HG02981 (cell line): ENCODE data around the gene WASF2.
"Not testable (repeated sequence)": the region's sequence is repeated elsewhere in the genome, so short reads cannot be mapped to it uniquely, and the experiment has no call there.

ENCODE experiments used
- ATAC-seq: cut with Tn5 transposase; IDR thresholded peaks from one replicate; pipeline ENCODE4 v1.9.1; 2021; ENCODE audit warnings: mild to moderate bottlenecking, moderate library complexity; ENCODE audit not compliant: unreplicated experiment

Gene WASF2

DNA sequence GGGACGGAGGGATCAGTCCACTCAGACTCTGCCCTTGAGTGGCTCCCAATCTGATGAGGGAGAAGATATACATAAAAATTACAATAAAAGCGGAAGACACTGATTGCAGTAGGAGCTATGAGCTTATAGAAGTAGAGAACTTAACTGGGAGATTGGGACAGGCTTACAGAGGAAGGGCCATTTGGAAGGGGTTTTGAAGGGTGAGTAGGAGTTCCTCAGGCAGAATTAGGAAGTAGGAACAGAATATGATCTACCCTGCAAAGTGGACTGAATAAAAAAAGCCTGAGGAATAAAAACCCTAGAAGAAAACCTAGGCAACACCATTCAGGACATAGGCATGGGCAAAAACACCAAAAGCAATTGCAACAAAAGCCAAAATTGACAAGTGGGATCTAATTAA lies 9.2 kb upstream of the WASF2 start:
- no peak for ATAC-seq

DNA sequence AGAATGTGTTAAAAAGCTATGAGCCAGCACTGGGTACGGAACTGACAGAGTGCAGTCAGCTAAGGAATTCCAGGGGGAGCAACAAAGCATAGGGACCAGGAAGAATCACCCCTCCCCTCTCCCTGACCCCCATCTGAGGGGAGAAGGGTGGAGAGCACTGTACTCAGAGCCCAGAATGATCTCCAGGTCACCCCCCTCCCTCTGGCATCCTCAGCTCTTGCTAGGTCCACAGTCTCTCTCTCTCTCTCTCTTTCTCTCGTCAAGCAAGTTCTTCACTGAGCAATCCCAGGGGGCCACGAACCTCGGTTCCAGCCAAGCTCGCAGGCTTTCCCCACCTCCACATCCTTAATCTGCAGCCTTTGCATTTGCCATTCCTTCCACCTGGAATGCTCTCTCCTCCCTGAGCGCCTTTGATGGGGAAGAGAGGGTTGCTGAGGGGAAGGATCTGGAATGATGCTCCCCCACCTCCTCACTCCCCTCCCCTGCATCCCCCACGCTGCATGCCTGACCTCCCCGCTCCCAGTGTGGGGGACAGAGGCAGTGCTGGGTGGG lies 6.7 kb upstream of the WASF2 start:
- no peak for ATAC-seq

DNA sequence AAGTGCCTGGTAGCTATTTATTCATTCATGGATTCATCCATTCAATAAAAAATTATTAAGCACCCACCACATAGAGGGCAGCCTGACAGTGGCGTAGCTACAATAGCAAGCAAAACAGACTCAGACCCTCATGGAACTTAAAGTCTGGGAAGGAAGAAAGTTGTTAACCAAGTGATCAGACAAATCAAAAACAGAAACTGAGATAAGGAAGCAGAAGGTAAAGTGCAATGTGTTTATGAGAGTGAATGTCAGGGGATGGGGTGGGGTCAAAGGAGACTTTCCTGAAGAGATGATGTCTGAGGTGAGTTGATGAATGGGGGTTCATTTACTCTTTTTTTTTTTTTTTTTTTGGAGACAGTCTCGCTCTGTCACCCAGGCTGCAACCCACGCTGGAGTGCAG lies 2.8 kb upstream of the WASF2 start:
- ATAC-seq = no peak

DNA sequence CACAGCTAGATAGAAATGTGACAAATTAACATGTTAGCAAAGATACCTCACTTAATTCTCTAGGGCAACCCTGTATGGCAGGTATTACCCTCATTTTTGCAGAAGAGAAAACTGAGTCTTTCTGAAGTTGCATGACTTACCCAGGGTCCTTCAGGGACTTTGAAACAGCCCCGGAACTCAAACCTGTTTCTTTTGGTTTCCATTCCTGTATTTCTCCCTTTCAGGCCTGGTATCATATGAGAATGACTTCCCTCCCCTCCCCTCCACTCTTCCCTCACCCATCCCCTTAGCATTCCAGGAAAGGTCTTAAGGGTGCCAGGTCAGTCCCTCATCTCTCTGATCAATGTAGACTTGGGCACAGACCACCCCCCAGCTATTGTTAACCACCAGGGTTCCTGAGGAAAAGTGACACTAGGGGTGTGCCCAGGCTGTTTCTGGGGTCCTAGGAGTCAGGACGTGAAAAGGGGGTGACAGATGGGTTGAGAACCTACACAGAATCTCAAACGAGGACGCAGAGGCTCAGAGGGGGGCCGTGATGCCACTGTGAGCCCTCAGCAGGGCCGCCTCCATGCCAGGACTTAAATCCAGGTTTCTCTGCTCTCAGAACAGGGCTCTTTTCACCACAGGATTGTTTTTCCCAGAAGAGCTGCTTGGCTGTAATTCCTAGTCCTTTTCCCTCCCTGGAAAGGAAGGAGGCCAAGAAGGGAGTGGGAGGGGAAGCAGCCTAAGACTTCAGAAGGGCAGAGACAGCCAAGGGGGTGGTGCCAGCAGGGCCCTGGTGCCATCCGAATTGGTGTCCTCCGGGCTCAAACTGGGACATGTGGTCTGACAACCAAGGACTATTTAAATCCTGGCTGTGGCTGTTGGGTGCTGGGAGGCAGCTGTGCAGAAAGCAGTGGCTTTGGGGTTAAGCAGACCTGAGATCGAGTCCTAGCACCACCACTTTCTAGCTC lies 2.1 kb upstream of the WASF2 start:
- ATAC-seq = no peak

DNA sequence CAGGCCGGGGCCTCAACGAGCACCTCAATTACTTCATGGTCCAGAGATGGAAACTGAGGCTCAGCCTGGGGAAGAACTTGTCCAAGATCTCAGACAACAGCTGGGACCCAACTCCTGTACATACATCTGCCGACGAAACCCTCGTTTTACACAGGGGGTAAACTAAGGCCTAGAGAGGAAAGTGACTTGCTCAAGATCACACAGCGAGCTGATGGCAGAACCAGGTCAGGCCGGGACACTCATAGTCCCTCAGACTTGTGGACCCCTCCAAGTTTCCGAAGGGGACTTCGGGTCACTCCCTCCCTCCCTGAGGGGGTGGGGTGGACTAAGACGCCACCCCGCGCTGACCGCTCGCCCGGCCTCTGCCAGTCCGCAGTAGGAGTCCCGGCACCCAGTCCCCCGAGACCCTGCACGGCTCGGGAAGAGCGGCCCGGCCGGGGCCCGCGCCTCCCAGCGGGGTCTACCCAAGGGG lies 430 bp downstream of the WASF2 start:
- peak; percentile 23 for ATAC-seq

DNA sequence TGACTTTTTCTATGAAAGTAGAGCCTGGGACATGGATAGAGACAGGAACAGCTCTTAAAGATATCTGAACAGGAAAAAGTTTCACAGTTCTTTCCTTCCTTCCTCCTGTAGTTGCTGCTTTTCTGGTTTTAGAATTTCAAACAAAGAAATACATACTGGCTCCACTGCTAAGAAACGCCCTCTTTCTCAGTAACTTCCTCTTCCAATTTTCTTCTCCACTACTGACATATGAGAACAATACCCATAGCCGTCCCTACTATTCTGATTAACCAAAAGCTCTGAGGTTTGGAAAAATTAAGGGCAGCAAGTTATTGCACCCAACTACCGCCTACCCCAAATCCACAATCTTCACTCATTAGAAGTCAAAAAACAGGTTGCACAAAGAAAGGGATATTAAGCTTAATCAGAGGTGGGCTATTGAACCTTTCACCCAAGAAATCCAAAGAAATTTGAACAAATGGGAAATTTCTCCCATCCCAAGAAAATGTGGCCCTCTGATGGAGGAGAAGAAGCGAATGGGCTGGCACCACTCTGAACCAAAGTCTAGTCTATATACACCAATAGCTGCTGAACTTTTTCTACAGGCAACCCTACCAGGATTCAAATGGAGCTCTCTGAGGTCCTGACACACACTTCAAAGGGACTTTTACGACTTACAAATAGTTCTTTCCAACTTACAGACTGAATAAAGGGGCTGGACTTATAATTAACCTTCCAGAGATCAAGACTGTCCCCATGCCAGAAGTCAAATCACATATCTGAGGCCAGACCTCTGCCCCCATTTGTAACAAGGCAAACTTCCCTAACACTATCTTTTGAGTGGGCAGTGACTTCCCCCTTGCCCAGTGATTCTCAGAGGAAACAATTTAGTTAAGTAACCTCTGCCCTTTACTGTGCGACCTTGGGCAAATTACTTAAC lies 1.7 kb downstream of the WASF2 start:
- ATAC-seq = no peak

DNA sequence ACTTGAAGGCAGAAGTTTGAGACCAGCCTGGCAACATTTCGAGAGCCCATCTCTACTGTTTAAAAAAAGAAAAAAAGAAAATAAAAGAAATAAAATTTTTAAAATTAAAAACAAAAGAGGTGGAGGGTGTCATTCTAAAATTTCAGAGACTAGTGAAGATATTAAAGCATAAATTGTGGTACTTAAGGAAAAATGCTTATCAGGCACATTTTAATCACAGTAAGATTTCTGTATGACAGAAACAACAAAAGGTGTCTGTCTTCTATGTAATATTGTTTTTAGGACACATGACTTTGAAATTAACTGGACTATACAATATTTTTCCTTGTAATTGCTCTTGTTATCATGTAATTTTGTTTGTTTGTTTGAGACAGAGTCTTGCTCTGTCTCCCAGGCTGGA lies 4.6 kb downstream of the WASF2 start:
- no peak for ATAC-seq

DNA sequence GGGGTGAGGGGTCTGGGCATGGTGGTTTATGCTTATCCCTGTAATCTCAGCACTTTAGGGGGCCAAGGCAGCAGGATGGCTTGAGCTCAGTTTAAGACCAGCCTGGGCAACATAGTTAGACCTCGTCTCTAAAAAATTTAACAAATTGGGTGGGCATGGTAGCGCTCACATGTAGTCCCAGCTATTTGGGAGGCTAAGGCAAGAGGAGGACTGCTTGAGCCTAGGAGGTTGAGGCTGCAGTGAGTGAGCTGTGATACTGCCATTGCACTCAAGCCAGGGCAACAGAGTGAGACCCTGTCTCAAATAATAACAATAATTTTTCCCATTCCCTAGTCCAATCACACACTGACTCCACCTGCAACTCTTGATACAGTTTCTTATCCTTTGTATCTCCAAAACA lies 6.3 kb downstream of the WASF2 start:
- no peak for ATAC-seq

DNA sequence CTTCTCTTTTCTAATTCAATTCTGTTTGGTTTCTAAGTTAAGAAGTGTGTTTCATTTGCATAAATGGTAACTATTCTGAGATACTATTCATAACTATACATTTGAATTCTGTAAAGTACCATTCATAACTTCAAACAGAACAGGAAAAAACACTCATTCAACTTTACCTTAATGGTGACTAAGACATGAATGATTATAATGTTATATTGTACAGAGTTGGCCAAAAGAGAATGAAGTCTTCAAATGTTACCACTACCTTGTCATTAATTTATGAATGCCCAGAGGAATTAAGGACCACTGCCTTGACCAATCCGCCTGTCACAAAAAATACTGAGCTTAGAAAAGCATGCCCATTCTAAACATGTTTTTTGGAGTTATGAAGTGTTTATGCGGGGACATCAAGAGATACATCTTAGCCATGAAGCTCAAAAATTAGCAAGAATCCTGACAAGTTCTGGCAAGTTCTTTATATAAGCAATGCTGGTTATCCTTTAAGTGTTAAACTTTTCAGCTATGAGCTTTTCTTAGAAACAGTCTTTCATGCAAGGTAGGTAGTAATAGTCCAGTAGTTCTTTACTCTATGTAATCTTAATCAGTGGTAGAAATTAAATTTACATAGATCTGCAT lies 7.9 kb downstream of the WASF2 start:
- ATAC-seq = no peak

DNA sequence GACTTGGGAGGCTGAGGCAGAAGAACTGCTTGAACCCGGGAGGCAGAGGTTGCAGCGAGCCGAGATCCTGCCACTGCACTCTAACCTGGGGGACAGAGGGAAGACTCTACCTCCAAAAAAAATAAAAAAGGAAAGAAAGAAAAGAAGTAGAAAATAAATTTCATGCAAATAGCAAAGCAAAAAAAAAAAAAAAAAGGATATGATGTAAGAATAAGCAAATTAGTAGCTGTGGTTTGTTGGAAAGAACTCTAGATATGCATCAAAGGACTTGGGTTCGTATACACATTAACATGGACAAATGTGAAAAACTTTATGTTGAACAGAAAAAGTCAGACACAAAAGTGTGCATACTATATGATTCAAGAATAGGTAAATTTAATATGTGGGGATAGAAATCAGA lies 11.9 kb downstream of the WASF2 start:
- no peak for ATAC-seq

DNA sequence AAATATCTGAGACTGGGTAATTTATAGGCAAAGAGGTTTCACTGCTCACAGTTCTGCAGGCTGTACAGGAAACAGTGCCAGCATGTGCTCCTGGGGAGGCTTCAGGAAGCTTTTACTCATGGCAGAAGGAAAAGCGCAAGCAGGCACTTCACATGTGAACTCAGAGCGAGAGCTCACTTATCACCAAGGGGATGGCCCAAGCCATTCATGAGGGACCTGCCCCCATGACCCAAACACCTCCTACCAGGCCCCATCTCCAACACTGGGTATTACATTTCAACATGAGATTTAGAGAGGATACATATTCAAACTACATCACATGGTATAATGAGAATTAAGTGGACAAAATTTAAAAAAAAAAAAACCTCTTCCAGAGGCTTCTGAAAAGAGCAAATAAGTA lies 13.7 kb downstream of the WASF2 start:
- ATAC-seq = no peak

DNA sequence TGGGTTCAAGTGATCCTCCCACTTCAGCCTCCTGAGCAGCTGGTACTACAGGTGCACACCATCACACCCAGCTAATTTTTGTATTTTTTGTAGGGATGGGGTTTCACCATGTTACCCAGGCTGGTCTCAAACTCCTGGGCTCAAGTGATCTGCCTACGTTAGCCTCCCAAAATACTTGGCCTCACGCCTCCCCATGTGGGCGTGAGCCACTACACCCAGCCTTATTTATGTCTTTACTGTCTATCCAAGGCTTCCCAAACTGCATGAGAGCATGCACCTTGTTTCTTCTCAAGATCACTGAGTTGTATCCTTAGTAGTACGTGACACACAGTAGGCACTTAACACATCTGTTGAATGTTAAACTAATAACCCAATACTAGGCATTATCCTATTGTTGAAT lies 14.2 kb downstream of the WASF2 start:
- ATAC-seq = no peak

DNA sequence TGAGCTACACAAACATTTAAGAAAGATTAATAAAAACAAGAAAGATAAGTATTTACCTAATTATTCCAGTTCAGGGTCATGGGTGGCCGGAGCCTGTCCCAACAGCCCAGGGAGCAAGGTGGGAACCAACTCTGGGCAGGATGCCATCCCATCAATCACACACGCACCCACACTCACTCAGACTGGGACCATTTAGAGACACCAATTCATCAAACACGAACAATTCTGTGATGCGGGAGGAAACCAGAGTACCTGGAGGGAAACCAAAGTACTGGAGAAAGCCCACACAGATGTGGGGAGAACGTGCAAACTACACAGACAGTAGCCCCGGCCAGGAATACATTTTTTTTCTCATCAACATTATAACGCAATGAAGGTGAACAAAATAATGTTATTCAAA lies 16.2 kb downstream of the WASF2 start:
- no peak for ATAC-seq

DNA sequence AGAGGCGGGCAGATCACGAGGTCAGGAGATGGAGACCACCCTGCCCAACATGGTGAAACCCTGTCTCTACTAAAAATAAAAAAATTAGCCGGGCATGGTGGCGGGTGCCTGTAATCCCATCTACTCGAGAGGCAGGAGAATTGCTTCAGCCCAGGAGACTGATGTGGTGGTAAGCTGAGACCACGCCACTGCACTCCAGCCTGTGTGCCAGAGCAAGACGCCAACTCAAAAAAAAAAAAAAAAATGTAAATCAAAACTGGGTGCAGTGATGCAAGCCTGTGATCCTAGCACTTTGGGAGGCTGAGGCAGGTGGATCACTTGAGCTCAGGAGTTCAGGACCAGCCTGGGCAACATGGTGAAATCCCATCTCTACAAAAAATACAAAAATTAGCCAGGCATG lies 17.9 kb downstream of the WASF2 start:
- not testable (repeated sequence) for ATAC-seq

DNA sequence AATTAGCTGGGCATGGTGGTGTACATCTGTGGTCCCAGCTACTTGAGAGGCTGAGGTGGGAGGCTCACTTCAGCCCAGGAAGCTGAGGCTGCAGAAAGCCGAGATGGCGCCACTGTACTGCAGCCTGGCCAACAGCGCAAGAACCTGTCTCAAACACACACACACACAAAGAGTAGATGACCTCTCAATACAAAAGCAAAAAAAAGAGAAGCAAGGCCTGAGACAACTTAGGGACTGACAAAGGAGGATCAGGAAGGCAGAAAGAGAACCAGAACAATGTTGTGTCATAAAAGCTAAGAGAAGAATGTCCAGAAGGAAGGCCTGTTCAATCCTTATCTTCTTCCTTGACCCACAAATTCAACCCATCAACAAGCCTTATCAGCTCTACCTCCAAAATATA lies 18.5 kb downstream of the WASF2 start:
- no peak for ATAC-seq

DNA sequence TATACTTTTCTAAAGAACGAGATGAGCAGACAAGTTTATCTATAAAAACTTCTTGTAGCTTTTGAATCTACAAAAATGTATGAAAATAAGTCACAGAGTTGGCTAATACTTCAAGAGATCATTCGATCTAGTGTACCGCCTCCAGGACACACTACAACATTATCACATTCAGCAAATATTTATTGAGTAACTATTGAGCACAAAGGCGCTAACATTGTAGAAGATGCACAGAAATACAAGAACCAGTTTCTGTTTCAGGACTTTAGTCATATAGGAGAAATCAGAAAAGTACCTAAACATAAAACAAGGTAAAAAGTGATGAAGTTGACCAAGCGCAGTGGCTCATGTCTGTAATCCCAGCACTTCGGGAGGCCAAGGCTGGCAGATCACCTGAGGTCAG lies 20.6 kb downstream of the WASF2 start:
- ATAC-seq = no peak

DNA sequence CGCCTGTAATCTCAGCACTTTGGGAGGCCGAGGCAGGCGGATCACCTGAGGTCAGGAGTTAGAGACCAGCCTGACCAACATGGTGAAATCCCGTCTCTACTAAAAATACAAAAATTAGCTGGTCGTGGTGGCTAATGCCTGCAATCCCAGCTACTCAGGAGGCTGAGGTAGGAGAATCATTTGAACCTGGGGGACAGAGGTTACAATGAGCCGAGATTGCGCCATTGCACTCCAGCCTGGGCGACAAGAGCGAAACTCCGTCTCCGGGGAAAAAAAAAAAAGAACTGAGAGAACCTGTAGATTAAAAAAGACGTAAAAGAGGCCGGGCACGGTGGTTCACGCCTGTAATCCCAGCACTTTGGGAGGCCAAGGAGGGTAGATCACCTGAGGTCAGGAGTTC lies 21.6 kb downstream of the WASF2 start:
- not testable (repeated sequence) for ATAC-seq

DNA sequence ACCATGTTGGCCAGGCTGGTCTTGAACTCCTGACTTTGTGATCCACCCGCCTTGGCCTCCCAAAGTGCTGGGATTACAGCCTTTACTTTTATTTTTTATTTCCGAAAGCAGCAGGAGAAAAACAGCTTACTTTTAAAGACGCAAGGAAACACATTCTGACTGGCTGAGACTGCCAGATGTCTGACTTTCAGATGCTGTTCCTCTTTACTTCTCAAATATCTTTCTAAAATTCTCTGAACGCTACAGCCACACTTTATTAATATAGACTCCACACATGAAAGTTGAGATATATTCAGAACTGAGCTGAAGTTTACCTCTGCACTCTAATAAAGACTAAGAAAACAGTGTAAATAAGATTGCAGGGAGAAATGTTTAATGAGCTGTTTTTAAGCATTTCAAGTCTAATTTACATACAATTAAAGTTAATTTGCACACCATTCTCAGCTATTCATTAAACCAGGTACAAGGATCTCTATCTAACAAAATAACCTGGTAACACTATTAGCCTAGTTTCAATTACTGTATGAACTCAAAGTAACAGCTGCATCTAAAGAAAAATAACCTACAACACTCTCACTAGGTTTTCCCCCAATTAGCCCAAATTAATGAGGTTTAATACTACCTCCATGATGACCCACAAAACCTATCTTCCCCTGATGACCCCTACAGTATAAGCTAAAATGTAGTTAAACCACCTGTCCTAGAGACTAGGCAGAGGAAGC lies 24.9 kb downstream of the WASF2 start:
- ATAC-seq = no peak

DNA sequence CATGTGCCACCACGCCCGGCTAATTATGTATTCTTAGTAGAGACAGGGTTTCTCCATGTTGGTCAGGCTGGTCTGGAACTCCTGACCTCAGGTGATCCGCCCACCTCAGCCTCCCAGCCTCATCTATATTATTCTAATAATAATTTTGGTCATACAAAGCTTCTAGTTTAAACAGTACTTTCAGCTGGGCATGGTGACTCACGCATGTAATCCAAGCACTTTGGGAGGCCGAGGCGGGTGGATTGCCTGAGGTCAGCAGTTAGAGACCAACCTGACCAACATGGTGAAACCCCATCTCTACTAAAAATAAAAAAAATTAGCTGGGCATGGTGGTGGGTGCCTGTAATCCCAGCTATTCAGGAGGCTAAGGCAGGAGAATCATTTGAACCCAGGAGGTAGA lies 26.1 kb downstream of the WASF2 start:
- ATAC-seq = not testable (repeated sequence)

DNA sequence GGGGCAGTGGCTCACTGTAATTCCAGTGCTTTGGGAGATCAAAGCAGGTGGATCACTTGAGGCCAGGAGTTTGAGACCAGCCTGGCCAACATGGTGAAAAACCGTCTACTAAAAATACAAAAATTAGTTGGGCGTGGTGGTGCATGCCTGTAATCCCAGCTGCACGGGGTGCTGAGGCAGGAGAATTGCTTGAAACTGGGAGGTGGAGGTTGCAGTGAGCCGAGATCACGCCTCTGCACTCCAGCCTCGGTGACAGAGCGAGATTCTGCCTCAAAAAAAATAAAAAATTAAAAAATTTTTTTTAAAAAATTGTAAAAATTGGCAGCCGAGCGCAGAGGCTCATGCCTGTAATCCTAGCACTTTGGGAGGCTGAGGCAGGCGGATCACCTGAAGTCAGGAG lies 31.4 kb downstream of the WASF2 start:
- not testable (repeated sequence) for ATAC-seq
